ENCODE results near the gene TMPO.

DNA sequence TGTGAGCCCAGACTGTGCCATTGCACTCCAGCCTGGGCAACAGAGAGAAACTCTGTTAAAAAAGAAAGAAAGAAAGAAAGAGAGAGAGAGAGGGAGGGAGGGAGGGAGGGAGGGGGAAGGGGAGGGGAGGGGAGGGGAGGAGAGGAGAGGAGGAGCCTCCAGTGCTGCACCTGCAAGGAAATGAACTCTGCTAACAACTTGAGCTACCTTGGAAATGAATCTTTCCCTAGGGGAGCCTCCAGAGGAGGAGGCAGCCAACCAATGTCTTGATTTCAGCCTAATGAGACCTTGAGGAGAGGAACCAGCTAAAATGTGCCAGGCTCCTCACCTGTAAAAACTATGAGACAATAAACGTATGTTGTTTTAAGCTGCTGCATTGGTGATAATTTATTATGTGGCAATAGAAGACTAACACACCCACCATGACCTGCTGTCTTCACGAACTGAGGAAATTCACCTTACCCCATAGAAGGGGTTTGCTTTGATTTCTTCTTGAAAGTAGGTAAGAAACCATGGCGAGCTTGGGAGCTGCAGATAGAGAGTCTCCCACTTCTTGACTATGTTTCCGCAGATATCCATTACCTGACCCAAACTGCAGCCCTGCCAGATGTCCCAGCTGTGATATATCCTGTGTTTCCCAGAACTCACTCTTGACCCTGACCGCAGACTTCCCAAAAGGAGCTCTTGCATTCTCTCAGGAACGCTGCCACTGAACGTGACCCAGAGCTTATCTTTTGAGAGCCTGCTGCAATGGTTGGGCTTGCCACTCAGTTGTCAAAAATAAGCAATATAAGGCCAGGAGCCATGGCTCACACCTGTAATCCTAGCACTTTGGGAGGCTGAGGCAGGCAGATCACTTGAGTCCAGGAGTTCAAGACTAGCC, 31.5 kb upstream of the TMPO start:
- TF ChIP-seq, protein P1, sequence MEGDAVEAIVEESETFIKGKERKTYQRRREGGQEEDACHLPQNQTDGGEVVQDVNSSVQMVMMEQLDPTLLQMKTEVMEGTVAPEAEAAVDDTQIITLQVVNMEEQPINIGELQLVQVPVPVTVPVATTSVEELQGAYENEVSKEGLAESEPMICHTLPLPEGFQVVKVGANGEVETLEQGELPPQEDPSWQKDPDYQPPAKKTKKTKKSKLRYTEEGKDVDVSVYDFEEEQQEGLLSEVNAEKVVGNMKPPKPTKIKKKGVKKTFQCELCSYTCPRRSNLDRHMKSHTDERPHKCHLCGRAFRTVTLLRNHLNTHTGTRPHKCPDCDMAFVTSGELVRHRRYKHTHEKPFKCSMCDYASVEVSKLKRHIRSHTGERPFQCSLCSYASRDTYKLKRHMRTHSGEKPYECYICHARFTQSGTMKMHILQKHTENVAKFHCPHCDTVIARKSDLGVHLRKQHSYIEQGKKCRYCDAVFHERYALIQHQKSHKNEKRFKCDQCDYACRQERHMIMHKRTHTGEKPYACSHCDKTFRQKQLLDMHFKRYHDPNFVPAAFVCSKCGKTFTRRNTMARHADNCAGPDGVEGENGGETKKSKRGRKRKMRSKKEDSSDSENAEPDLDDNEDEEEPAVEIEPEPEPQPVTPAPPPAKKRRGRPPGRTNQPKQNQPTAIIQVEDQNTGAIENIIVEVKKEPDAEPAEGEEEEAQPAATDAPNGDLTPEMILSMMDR (IDR thresholded peaks at IDR 0.05), result no peak
- no peak for TF ChIP-seq POLR2A (IDR thresholded peaks at IDR 0.05)

Data from right lobe of liver (tissue), 4 donors.